Brain microvascular endothelial cell (primary cell): ENCODE results near the gene DNAJB13.

Experiments
- DNase-seq: peaks from one replicate; pipeline ENCODE4 v3.0.0-alpha.2; 2020
- H3K27ac ChIP-seq: fragments of 250-450 bp; sonication (Bioruptor Pico); 2 replicates; pipeline ENCODE4 v1.5.1; 2020; ENCODE audit warnings: mild to moderate bottlenecking, moderate library complexity
- H3K27me3 ChIP-seq: fragments of 250-450 bp; sonication (Bioruptor Pico); replicated peaks from 2 replicates; pipeline ENCODE4 v1.5.1; 2020; ENCODE audit warnings: mild to moderate bottlenecking
- H3K36me3 ChIP-seq: fragments of 250-450 bp; sonication (Bioruptor Pico); replicated peaks from 2 replicates; pipeline ENCODE4 v1.5.1; 2020; ENCODE audit warnings: mild to moderate bottlenecking
- H3K4me3 ChIP-seq: 2 replicates; pipeline ENCODE4 v1.5.1; 2011; ENCODE audit warnings: low read depth, mild to moderate bottlenecking, control low read depth, low read length, moderate library complexity
- CTCF ChIP-seq: IDR thresholded peaks from 2 replicates; pipeline ENCODE4 v1.5.1; 2011; ENCODE audit warnings: low read depth, mild to moderate bottlenecking, moderate library complexity, low read length, control low read depth, inconsistent platforms; ENCODE audit errors: missing control alignments
- in situ Hi-C: cut with HindIII; loops from 2 replicates; pipeline ENCODE4 v1.10.0; 2017; ENCODE audit warnings: low sequenced_read_pairs, low pct_ligation_motif_present

DNAJB13 gene

DNA sequence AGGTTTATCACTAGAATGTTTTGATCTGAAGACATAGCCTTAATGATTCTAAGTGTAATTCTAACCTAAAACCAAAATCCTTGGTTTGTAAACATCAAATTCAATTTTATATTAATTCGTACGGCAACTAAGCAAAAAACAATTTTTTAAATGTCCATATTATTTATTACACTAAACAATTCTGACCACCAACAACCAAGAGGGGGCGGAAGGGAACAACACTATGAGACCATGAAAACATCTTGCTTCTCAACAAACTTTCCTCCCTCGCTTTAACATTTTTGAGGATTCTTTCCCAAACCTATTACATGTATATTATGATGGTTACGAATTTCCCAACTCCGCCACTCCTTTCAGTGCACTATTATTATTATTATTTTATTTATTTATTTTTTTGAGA is 38.3 kb downstream of the DNAJB13 start:
- H3K27me3 ChIP-seq = no peaks in the 10 kb centered on the region
- in situ Hi-C loops = no loop called here
- H3K27ac ChIP-seq = no peak overlapping the region
- H3K36me3 ChIP-seq = no peaks in the 10 kb centered on the region
- no peak overlapping the region for H3K4me3 ChIP-seq
- no peak for DNase-seq
- TF ChIP-seq CTCF = peak; percentile 20

DNA sequence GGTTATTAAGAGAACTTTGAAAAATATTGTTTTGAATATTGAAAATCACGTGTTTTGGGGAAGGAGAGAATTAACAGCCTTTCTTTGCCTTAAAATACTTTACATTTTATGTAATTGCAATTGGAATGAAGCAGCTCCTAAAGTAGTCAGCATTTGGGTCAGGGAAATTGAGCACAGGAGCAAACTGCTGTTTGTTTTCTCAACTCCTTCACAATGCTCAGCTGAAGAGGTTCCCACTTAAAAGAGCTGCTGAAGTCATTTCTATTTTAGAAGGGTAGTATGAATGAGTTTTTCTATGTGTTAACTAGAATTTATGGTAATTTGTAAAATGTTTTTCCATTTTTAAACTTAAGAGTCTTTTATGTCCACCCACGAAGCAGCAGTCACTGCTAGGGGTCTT is 39.9 kb downstream of the DNAJB13 start:
- H3K4me3 ChIP-seq = no peak overlapping the region
- DNase-seq = no peak
- in situ Hi-C loops = no loop called here
- H3K27ac ChIP-seq = no peak overlapping the region
- no peak for TF ChIP-seq CTCF
- no peaks in the 10 kb centered on the region for H3K36me3 ChIP-seq
- no peaks in the 10 kb centered on the region for H3K27me3 ChIP-seq

GRCh38 chr11:73991471-73992006 is 40.7 kb downstream of the DNAJB13 start:
- no peak overlapping the region for H3K27ac ChIP-seq
- no peaks in the 10 kb centered on the region for H3K27me3 ChIP-seq
- no peak for TF ChIP-seq CTCF
- in situ Hi-C loops = no loop called here
- no peak for DNase-seq
- no peak overlapping the region for H3K4me3 ChIP-seq
- H3K36me3 ChIP-seq = no peaks in the 10 kb centered on the region

DNA sequence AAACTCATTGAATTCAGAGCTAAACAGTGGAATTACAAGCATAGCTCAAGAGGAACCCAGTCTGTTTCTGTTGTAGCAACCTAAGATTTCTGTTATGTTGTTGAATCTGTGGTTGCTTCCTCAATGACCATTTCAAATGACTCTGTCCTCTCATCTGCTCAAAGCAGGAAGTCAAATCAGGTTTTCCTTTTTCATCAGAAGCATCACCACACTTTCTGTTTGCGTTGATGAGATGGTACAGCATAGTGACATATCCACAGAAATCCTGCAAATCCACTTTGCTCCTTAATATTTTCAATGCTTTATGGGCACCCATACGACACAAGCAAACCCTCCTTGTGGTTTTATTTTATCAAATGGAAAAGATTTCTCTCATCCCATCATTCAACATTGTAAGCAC is 44.4 kb downstream of the DNAJB13 start:
- in situ Hi-C loops = no loop called here
- Histone ChIP-seq H3K27me3 (no peaks in the 10 kb centered on the region), H3K27ac (no peak overlapping the region), H3K36me3 (no peaks in the 10 kb centered on the region), H3K4me3 (no peak overlapping the region)
- no peak for DNase-seq
- no peak for TF ChIP-seq CTCF

DNA sequence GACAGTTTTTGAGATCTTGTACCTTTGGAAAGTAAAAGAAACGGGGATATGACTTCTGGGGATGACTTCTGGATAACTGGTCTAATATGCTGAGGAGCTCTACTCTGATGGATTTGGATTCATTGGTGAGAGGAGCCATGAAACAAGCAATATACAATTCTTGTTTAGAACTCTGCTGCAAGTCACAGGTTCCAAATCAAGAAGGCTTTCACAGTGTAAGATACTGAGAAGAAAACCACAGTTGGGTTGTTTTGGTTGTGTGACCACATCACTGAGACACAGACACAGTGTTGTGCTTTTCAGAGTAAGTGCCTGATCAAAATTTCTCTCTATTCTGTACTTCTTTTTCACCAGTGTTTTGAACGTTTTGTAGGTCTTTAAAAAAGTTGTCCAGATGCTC is 44.9 kb downstream of the DNAJB13 start:
- no peak for DNase-seq
- Histone ChIP-seq H3K4me3 (no peak overlapping the region), H3K36me3 (no peaks in the 10 kb centered on the region), H3K27me3 (no peaks in the 10 kb centered on the region), H3K27ac (no peak overlapping the region)
- in situ Hi-C loops = no loop called here
- TF ChIP-seq CTCF = no peak

- no peak for DNase-seq
- no peaks in the 10 kb centered on the region for H3K27me3 ChIP-seq
- H3K27ac ChIP-seq = no peak overlapping the region
- no peak for TF ChIP-seq CTCF
- in situ Hi-C loops = no loop called here
- no peak overlapping the region for H3K4me3 ChIP-seq
- H3K36me3 ChIP-seq = no peaks in the 10 kb centered on the region
Observed at GRCh38 chr11:73996161-73996747, 45.4 kb downstream of the DNAJB13 start.
